GM11168 (cell line): ENCODE measurements around the gene MYO6.
"Not testable (repeated sequence)": the region's sequence is repeated elsewhere in the genome, so short reads cannot be mapped to it uniquely, and the experiment has no call there.

Experiments
- in situ Hi-C: fragments of 300-500 bp; cut with MboI; formaldehyde crosslinking; loops from one replicate; pipeline ENCODE4 v1.12.0; 2022; ENCODE audit warnings: low sequenced_read_pairs; ENCODE audit not compliant: unreplicated experiment

MYO6 gene

GRCh38 chr6:75748743-75749538 lies at the start of gene MYO6:
TSS of gene MYO6 (plus strand) at chr6:75749239. CDS start at chr6:75817548, 68,309 bp downstream.
- in situ Hi-C loops = no loop called here

GRCh38 chr6:75708334-75708733 lies 40.7 kb upstream of the MYO6 start:
- in situ Hi-C loops = not testable (repeated sequence)

DNA sequence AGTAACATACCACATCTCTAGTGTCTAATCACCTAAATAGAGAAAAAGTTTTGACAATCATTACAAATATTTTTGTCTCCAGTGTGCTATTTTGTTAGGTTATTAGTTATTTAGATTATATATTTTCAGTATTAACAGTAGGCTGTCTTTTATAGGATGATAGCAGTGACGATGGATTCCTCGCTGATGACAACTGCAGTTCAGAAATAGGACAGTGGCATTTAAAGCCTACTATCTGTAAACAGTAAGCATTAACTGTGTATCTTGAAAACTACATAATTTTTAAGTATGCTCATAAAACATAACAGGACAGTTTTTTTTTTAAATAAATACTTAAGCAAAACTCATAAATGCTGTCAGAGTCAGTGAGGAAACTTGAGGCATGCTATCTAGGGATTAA lies 37.9 kb upstream of the MYO6 start:
- in situ Hi-C loops = no loop called here

DNA sequence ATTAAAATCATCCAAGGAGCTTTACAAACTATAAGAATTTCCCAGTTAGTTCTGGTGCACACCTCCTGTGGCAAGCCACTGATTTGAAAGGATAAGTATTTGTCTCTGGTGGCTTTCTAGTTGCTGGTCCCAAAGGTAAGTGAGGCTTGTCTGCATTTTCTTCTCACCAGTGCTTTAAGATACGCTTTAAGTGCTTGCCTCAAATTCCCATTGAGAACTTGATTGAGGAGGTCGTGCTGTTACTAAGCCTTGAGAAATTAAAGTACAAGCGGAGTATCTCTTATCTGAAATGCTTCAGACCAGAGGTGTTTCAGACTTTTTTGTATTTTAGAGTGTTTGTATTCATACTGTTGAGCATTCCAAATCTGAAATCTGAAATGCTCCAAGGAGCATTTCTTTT lies 29.9 kb upstream of the MYO6 start:
- in situ Hi-C loops = no loop called here

DNA sequence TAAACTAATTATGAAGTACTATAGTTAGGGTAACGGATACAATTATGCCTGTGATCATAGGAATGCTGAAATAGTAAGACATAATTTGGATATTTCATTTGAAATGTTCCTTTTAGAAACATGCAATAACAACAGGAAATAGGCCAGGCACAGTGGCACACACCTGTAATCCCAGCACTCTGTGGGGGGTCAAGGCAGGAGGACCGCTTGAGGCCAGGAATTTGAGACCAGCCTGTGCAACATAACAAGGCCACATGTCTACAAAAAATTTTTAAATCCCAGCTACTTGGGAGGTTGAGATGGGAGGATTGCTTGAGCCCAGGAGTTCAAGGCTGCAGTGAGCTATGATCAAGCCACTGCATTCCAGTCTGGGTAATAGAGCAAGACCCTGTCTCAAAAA lies 25.7 kb upstream of the MYO6 start:
- in situ Hi-C loops = no loop called here

DNA sequence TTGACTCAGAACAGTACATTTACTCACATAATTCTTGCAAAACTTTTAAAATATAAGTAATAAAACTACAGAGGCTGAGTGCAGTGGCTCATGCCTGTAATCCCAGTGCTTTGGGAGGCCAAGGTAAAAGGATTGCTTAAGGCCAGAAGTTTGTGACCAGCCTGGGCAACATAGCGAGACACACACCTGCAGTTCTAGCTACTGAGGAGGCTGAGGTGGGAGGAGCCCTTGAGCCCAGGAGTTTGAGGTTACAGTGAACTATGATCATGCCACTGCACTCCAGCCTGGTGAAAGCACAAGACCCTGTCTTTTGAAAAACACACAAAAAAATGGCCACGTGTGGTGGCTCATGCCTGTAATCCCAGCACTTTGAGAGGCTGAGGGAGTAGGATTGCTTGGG lies 21.8 kb upstream of the MYO6 start:
- in situ Hi-C loops = no loop called here

- in situ Hi-C loops = not testable (repeated sequence)
Measured at GRCh38 chr6:75731029-75731428, 18.0 kb upstream of the MYO6 start.

- in situ Hi-C loops = no loop called here
Measured at GRCh38 chr6:75735491-75736186, 13.4 kb upstream of the MYO6 start.

GRCh38 chr6:75743971-75744370 lies 5.1 kb upstream of the MYO6 start:
- in situ Hi-C loops = no loop called here

- in situ Hi-C loops = no loop called here
Measured at GRCh38 chr6:75745404-75745803, 3.6 kb upstream of the MYO6 start.

DNA sequence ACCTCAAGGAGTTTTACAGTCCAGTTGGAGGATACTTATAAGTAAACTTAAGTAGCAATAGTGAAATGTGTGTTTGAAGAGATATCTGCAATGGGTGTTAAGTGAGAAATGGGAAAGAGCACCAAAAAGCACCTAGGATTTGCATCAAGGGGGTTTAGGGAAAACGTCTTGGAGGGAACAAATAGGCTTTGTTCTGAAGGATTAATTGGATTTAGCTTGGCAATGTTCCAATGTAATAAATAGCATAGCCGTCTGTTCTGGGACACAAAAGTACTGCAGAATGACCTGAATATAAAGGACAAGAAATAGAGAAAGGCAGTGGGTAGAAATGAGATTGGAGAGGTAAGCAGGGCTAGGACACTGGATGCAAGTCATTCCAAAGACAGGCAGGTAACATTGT lies 2.8 kb upstream of the MYO6 start:
- in situ Hi-C loops = no loop called here

DNA sequence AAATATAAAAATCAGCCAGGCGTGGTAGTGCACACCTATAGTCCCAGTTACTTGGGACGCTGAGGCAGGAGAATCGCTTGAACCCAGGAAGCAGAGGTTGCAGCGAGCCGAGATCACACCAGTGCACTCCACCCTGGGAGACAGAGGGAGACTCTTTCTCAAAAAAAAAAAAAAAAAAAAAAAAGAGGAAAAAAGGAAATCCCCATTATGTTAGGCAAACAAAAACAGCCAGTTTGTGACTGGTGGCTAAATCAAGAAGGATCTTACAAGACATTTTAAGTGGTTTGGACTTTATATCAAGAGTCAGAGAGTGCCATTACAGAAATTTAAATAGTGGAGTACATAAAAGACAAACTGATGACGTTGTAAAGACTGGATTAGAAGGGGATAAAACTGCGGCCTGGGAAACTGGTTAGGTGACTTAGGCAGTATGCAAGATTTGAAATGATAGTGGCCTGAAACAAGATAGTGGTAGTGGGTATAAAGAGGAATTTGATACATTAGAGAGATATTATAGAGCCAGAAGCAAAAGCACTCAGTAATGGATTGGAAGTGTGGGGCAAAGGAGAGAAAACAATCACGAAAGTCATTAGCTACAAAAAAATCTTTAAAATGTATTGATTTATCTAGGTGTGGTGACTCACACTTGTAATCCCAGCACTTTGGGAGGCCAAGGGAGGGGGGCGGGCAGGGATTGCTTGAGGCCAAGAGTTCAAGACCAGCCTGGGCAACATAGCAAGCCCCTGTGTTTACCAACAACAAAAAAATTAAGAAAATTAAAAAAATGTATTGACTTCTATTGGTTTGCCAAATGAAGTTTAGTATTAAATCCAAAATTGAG lies 1.7 kb upstream of the MYO6 start:
- in situ Hi-C loops = no loop called here

- in situ Hi-C loops = no loop called here
Measured at GRCh38 chr6:75748003-75748742, 866 bp upstream of the MYO6 start.

GRCh38 chr6:75751443-75751842 lies 2.4 kb downstream of the MYO6 start:
- in situ Hi-C loops = no loop called here

DNA sequence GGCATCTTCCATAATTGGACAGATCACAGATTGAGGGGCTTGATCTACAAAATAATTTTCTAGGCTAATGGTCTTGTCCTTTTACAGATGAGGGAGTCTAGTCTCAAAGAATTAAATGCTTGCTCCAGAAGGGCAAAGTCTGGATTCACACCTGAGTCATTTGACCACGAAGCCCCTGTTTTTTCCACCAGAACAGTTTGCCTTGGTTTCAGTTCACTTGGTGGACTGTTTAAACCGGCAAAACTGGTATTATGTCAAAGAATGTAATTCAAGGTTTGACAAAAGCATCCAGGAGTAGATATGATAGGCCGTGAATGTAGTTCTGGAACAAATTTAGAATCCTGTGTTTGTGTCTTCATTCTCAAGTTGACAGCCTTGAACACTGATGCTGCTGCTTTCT lies 3.3 kb downstream of the MYO6 start:
- in situ Hi-C loops = no loop called here

DNA sequence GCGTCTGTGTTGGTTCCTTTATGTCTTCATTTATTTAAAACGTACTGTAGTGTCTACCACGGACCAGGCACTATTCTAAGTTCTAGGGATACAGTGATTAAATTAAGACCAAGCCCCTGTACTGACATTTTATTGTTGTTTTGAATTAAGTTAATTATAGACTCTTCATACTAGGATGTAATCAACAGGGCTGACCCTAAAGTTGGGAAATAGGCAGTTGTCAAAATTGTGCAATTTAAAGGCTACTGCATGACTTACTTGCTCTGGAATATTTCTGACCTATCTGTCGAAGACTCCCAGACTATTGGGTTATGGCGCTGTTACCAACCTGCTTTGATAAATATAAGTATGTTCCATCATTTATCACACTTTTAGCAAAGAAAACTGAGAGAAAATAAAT lies 6.7 kb downstream of the MYO6 start:
- in situ Hi-C loops = no loop called here

- in situ Hi-C loops = no loop called here
Measured at GRCh38 chr6:75757295-75757694, 8.3 kb downstream of the MYO6 start.

GRCh38 chr6:75758061-75758460 lies 9.0 kb downstream of the MYO6 start:
- in situ Hi-C loops = no loop called here

GRCh38 chr6:75759207-75759606 lies 10.2 kb downstream of the MYO6 start:
- in situ Hi-C loops = no loop called here

- in situ Hi-C loops = no loop called here
Measured at GRCh38 chr6:75760320-75760719, 11.3 kb downstream of the MYO6 start.
